Fibroblast of lung (primary cell): ENCODE data around the gene MACROD2. TPM values are rescaled to one million over a fixed set of nuclear protein-coding genes. Genes with fewer than 3 reads are reported as not detected.

Experiments
- DNase-seq, 2 donors: peaks; one replicate each; pipeline versions ENCODE4 v3.0.0 to v3.0.0-alpha.2; 2010; ENCODE audit warnings: low read depth in 2 of 2
- H2AFZ ChIP-seq: 2 replicates; pipeline ENCODE4 v1.5.1; 2012; ENCODE audit warnings: low read length, control low read depth, inconsistent platforms
- H3K27ac ChIP-seq: 2 replicates; pipeline ENCODE4 v1.5.1; 2011; ENCODE audit warnings: low read length, control low read depth; ENCODE audit not compliant: insufficient read depth
- H3K27me3 ChIP-seq: 2 replicates; pipeline ENCODE4 v1.5.1; 2011; ENCODE audit warnings: mild to moderate bottlenecking, low read length; ENCODE audit not compliant: control insufficient read depth, insufficient read depth
- H3K36me3 ChIP-seq: 2 replicates; pipeline ENCODE4 v1.5.1; 2011; ENCODE audit warnings: low read length; ENCODE audit not compliant: control insufficient read depth, insufficient read depth
- H3K4me1 ChIP-seq: 2 replicates; pipeline ENCODE4 v1.5.1; 2011; ENCODE audit warnings: low read length; ENCODE audit not compliant: control insufficient read depth, insufficient read depth; ENCODE audit errors: extremely low read depth
- H3K4me2 ChIP-seq: 2 replicates; pipeline ENCODE4 v1.5.1; 2011; ENCODE audit warnings: low read length, control low read depth; ENCODE audit not compliant: insufficient read depth; ENCODE audit errors: extremely low read depth
- H3K4me3 ChIP-seq, 4 experiments: fragments of 200-600 bp in 1 of 4; sonication (generic) in 1 of 4; replicated peaks in 1 of 4; 2 replicates each; pipeline ENCODE4 v1.5.1; 2011 to 2016; ENCODE audit warnings: low read length in 4 of 4, low read depth in 3 of 4, mild to moderate bottlenecking in 3 of 4, control low read depth in 2 of 4, inconsistent platforms in 1 of 4, mixed read lengths in 1 of 4; ENCODE audit not compliant: insufficient read depth in 1 of 4; ENCODE audit errors: control extremely low read depth in 1 of 4
- H3K79me2 ChIP-seq: 2 replicates; pipeline ENCODE4 v1.5.1; 2012; ENCODE audit warnings: mild to moderate bottlenecking, low read length, inconsistent platforms; ENCODE audit not compliant: control insufficient read depth, insufficient read depth
- H3K9ac ChIP-seq: 2 replicates; pipeline ENCODE4 v1.5.1; 2011; ENCODE audit warnings: mild to moderate bottlenecking, low read length, control low read depth; ENCODE audit not compliant: insufficient read depth
- H3K9me3 ChIP-seq: 2 replicates; pipeline ENCODE4 v1.5.1; 2012; ENCODE audit warnings: low read depth, low read length; ENCODE audit not compliant: control insufficient read depth, insufficient read depth
- H4K20me1 ChIP-seq: 2 replicates; pipeline ENCODE4 v1.5.1; 2011; ENCODE audit warnings: low read length; ENCODE audit not compliant: control insufficient read depth, insufficient read depth; ENCODE audit errors: extremely low read depth
- EZH2 ChIP-seq: IDR thresholded peaks from 2 replicates; pipeline ENCODE4 v1.5.1; 2012; ENCODE audit warnings: low read length, control low read depth, mild to moderate bottlenecking; ENCODE audit errors: missing control alignments
- polyA plus RNA-seq, 2 donors: library from polyadenylated mRNA; depleted of rRNA in 1 of 2; stranded (reverse) in 1 of 2; unstranded in 1 of 2; fragments of >200 nt; gene quantifications; 2 replicates each; pipeline ENCODE4 v1.2.1, GENCODE V29; 2011 to 2012; ENCODE audit warnings: missing spikeins in 1 of 2
- total RNA-seq: library from RNA; depleted of rRNA; stranded (reverse); fragments of >200 nt; gene quantifications from 2 replicates; pipeline ENCODE4 v1.2.1, GENCODE V29; 2014
- TF ChIP-seq, protein P1 (sequence below), 2 donors: IDR thresholded peaks in 1 of 2; conservative IDR thresholded peaks in 1 of 2; 1 replicate in 1 of 2; 2 replicates in 1 of 2; pipeline ENCODE4 v1.5.1; 2011 to 2012; ENCODE audit warnings: low read length in 2 of 2, control low read depth in 1 of 2, inconsistent platforms in 1 of 2, low read depth in 1 of 2, mild to moderate bottlenecking in 1 of 2

Gene MACROD2
- total and polyA plus RNA-seq, 2 donors (not counting 1 experiment from before 2014, with no cell fraction given) = 0.54 to 1.7 TPM

DNA sequence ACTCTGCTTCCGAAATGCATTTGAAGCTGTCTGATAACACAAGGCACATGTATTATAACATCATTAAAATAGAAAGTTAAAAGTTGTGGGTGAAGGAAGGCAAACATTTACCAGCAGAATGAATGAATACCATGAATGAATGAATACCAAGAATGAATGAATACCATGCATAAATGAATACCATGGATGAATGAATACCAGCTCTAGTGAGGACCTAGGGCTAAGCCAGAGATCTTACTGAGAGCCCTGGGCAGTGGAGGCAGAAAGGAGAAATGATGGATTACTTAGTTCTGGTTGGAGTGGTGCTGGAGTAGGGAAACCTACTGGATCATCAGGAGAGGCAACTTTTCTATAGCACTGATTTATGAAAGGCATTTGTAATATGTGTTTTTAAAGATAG lies 1579.9 kb downstream of the MACROD2 start:
- no peaks in the 10 kb centered on the region for H3K27me3 ChIP-seq
- DNase-seq = no peak
- H4K20me1 ChIP-seq = no peaks in the 10 kb centered on the region
- H3K9me3 ChIP-seq = no peaks in the 10 kb centered on the region
- no peaks in the 10 kb centered on the region for H3K79me2 ChIP-seq
- H3K4me3 ChIP-seq = no peak overlapping the region
- H3K4me1 ChIP-seq = no peaks in the 10 kb centered on the region
- H3K27ac ChIP-seq = no peak overlapping the region
- TF ChIP-seq, protein P1, sequence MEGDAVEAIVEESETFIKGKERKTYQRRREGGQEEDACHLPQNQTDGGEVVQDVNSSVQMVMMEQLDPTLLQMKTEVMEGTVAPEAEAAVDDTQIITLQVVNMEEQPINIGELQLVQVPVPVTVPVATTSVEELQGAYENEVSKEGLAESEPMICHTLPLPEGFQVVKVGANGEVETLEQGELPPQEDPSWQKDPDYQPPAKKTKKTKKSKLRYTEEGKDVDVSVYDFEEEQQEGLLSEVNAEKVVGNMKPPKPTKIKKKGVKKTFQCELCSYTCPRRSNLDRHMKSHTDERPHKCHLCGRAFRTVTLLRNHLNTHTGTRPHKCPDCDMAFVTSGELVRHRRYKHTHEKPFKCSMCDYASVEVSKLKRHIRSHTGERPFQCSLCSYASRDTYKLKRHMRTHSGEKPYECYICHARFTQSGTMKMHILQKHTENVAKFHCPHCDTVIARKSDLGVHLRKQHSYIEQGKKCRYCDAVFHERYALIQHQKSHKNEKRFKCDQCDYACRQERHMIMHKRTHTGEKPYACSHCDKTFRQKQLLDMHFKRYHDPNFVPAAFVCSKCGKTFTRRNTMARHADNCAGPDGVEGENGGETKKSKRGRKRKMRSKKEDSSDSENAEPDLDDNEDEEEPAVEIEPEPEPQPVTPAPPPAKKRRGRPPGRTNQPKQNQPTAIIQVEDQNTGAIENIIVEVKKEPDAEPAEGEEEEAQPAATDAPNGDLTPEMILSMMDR (conservative IDR thresholded peaks at IDR 0.05 in 1 of 2, IDR thresholded peaks at IDR 0.05 in 1 of 2; ENCODE audit: low read depth in 1 of 2, low read length in 2 of 2) = no peak
- no peak for TF ChIP-seq EZH2
- H3K4me2 ChIP-seq = no peak overlapping the region
- no peaks in the 10 kb centered on the region for H3K36me3 ChIP-seq
- no peak overlapping the region for H3K9ac ChIP-seq
- H2AFZ ChIP-seq = no peak overlapping the region

DNA sequence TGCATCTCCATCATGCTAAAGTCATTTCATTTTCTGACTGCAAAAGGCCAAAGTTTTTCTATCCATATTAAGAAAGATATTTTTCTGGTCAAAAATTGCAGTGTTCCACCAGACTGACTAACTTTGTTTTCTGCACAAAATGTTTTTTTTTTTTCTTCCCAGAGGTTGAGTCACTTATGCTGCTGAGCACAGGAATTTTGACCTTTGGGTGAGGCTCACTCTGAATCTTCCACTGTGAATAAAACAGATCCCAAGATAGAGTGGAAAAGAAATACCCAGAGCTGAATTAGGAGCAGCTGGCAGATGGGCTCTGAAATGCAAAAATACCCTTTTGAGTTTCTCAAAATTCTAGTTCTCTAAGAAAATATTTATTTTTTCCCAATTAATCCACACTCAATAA lies 1581.1 kb downstream of the MACROD2 start:
- no peak overlapping the region for H3K27ac ChIP-seq
- no peak overlapping the region for H3K9ac ChIP-seq
- H3K4me2 ChIP-seq = no peak overlapping the region
- no peaks in the 10 kb centered on the region for H3K4me1 ChIP-seq
- H3K79me2 ChIP-seq = no peaks in the 10 kb centered on the region
- no peaks in the 10 kb centered on the region for H3K36me3 ChIP-seq
- H3K4me3 ChIP-seq = no peak overlapping the region
- H3K27me3 ChIP-seq = no peaks in the 10 kb centered on the region
- no peak for TF ChIP-seq EZH2
- TF ChIP-seq, protein P1 (conservative IDR thresholded peaks at IDR 0.05 in 1 of 2, IDR thresholded peaks at IDR 0.05 in 1 of 2; ENCODE audit: low read depth in 1 of 2, low read length in 2 of 2) = no peak
- H2AFZ ChIP-seq = no peak overlapping the region
- no peaks in the 10 kb centered on the region for H4K20me1 ChIP-seq
- peak in 1 of 2 donors; percentile 18 for DNase-seq
- H3K9me3 ChIP-seq = no peaks in the 10 kb centered on the region

DNA sequence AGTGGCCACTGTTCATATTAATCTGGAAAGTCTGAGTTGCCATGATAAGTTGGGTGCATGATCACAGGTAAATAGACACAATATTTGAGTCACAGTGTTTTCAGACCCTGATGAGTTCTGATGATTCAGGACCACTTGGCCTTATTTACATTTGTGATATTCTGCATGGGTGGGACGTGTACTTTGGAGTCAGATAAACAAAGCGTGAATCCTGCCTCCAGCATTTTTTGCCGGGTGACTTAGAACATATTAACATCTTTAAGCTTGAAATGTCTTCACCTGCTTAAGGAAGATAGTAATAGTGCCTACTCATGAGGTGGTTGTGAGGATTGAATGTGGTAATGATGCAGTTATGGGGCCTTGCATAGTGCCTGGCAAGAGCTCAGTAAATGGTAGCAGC lies 1582.8 kb downstream of the MACROD2 start:
- no peak overlapping the region for H3K4me2 ChIP-seq
- H3K36me3 ChIP-seq = no peaks in the 10 kb centered on the region
- no peak overlapping the region for H3K4me3 ChIP-seq
- no peaks in the 10 kb centered on the region for H3K79me2 ChIP-seq
- no peaks in the 10 kb centered on the region for H4K20me1 ChIP-seq
- no peak overlapping the region for H3K27ac ChIP-seq
- no peak overlapping the region for H2AFZ ChIP-seq
- no peak overlapping the region for H3K9ac ChIP-seq
- no peaks in the 10 kb centered on the region for H3K9me3 ChIP-seq
- no peaks in the 10 kb centered on the region for H3K27me3 ChIP-seq
- no peak for DNase-seq
- TF ChIP-seq EZH2 = no peak
- TF ChIP-seq, protein P1 (conservative IDR thresholded peaks at IDR 0.05 in 1 of 2, IDR thresholded peaks at IDR 0.05 in 1 of 2; ENCODE audit: low read depth in 1 of 2, low read length in 2 of 2) = no peak
- H3K4me1 ChIP-seq = no peaks in the 10 kb centered on the region
